IMR-90 (cell line): Measurements from ENCODE around the gene BDH1.

Source experiments
- BHLHE40 ChIP-seq: fragments of 150-350 bp; IDR thresholded peaks from 2 replicates; pipeline ENCODE4 v1.6.1; 2016; ENCODE audit warnings: mild to moderate bottlenecking, low read depth, low read length
- CEBPB ChIP-seq: IDR thresholded peaks from 2 replicates; pipeline ENCODE4 v1.6.1; 2012; ENCODE audit warnings: low read depth, low read length, improper control_type of control experiment
- CTCF ChIP-seq: conservative IDR thresholded peaks from 2 replicates; pipeline ENCODE4 v1.5.1; 2012; ENCODE audit warnings: mild to moderate bottlenecking, low read depth, low read length, improper control_type of control experiment
- ELK1 ChIP-seq: fragments of 150-350 bp; IDR thresholded peaks from 2 replicates; pipeline ENCODE4 v1.6.1; 2016; ENCODE audit warnings: low read depth, mild to moderate bottlenecking, low read length, moderate library complexity, borderline replicate concordance
- MXI1 ChIP-seq: IDR thresholded peaks from 2 replicates; pipeline ENCODE4 v1.6.1; 2012; ENCODE audit warnings: low read depth, mild to moderate bottlenecking, low read length, moderate library complexity, borderline replicate concordance
- POLR2A ChIP-seq: IDR thresholded peaks from 2 replicates; pipeline ENCODE4 v1.6.1; 2012; ENCODE audit warnings: mild to moderate bottlenecking, low read depth, low read length
- RAD21 ChIP-seq: IDR thresholded peaks from 2 replicates; pipeline ENCODE4 v1.6.1; 2012; ENCODE audit warnings: low read length, improper control_type of control experiment
- RCOR1 ChIP-seq: IDR thresholded peaks from 2 replicates; pipeline ENCODE4 v1.6.1; 2012; ENCODE audit warnings: mild to moderate bottlenecking, low read length, improper control_type of control experiment; ENCODE audit not compliant: insufficient replicate concordance
- RFX5 ChIP-seq: IDR thresholded peaks from 2 replicates; pipeline ENCODE4 v1.8.0; 2012; ENCODE audit warnings: low read depth, mild to moderate bottlenecking, low read length, moderate library complexity
- SMC3 ChIP-seq: fragments of 150-350 bp; IDR thresholded peaks from 2 replicates; pipeline ENCODE4 v1.6.1; 2016; ENCODE audit warnings: low read depth, mild to moderate bottlenecking, antibody characterized with exemption, low read length, moderate library complexity

- no peak for TF ChIP-seq POLR2A
- no peak for TF ChIP-seq RFX5
- no peak; the same call in 1 of the 2 replicates for TF ChIP-seq SMC3
- TF ChIP-seq CTCF, result no peak
- TF ChIP-seq RCOR1, result no peak
- TF ChIP-seq RAD21, result no peak
- TF ChIP-seq CEBPB, result no peak
- TF ChIP-seq BHLHE40, result 0 out of 2 replicates have a peak, but pooled peaks have one; percentile 26
- no peak for TF ChIP-seq ELK1
- no peak for TF ChIP-seq MXI1
These were observed 44.6 kb downstream of the BDH1 start for GRCh38 chr3:197511130-197511529.
